Measurements from ENCODE around the gene SACM1L. TPM values are rescaled to one million over a fixed set of nuclear protein-coding genes. Genes with fewer than 3 reads are reported as not detected.
"Not testable (repeated sequence)": the region's sequence is repeated elsewhere in the genome, so short reads cannot be mapped to it uniquely, and the experiment has no call there.

Gene SACM1L
- total RNA-seq, 1 experiment from 2014 or later: 25.2 TPM

DNA sequence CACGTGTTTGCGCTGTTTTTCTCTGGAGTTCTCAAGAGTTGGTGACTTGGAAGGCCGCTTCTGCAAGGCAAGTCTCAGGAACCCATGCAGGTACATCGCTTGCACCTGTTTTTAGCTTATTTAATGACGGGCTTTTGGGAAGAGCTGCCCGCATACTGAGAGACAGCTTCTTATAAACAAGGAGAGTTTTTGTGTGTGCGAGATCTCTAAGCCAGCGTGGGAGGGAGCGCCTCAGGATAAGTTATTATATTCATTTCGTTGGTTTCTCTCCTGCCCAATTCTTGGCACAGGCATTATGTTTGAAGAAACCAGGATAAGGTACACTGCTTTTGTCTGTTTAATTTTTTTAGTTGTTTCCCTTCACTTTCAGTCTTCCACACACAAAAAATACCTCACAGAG is 11.4 kb upstream of the SACM1L start:
- DNase-seq (ENCODE audit: low read depth in 1 of 2, low spot score in 2 of 2): no peak
- no peak overlapping the region for H3K4me3 ChIP-seq
- H3K36me3 ChIP-seq: peaks cover 33% of the 10 kb centered on the region
- H3K9me3 ChIP-seq (replicated peaks): 0 out of 2 replicates have a peak, but pooled peaks cover 5% of the 10 kb centered on the region
- H3K27ac ChIP-seq: no peak overlapping the region
- no peaks in the 10 kb centered on the region for H3K27me3 ChIP-seq (replicated peaks)
- no peaks in the 10 kb centered on the region for H3K4me1 ChIP-seq (replicated peaks)

DNA sequence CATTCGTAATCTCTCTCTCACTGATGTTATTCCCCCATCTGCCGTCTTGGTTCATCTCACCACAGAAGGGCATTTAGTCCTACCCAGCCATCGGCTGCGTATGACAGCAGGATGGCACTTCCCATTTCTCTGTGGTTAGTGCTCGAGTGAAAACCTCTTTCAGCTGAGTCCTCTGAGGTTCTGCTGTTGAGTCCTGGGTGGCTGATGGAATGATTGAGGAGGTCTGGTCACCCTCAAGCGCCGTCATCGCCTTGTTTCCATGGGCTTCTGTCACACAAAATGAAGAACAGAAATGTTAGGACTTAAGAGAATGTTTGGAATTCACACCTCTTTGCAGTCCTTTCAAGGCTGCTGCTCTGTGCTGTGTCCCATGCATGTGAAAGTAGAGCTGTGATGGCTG is 9.4 kb upstream of the SACM1L start:
- DNase-seq (ENCODE audit: low read depth in 1 of 2, low spot score in 2 of 2): no peak
- no peak overlapping the region for H3K4me3 ChIP-seq
- no peak overlapping the region for H3K27ac ChIP-seq
- 0 out of 2 replicates have a peak, but pooled peaks cover 5% of the 10 kb centered on the region for H3K9me3 ChIP-seq (replicated peaks)
- H3K27me3 ChIP-seq (replicated peaks): no peaks in the 10 kb centered on the region
- H3K4me1 ChIP-seq (replicated peaks): no peaks in the 10 kb centered on the region
- peaks cover 24% of the 10 kb centered on the region for H3K36me3 ChIP-seq

DNA sequence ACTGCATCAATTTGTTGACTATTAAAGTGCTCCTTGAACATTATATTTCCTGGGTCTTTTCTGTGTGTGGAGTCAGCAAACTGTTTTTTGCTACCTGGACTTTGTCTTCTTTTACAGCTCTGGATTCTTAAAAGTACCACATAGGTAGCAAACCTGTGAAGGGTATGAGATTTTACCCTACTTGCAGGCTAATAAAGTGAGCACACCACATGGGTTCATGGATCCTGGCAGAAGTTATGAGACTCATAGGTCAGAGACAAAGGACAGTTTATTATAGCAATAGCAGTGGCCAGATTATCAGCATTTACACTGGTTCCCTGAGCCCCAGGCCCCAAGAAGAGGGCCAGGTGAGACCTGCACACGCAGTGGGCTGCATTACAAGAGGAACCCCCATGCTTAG is 8.0 kb upstream of the SACM1L start:
- Histone ChIP-seq H3K4me1 (replicated peaks) (no peaks in the 10 kb centered on the region), H3K27me3 (replicated peaks) (no peaks in the 10 kb centered on the region), H3K9me3 (replicated peaks) (0 out of 2 replicates have a peak, but pooled peaks cover 5% of the 10 kb centered on the region), H3K27ac (no peak overlapping the region), H3K4me3 (no peak overlapping the region), H3K36me3 (peaks cover 23% of the 10 kb centered on the region)
- no peak for DNase-seq (ENCODE audit: low read depth in 1 of 2, low spot score in 2 of 2)

DNA sequence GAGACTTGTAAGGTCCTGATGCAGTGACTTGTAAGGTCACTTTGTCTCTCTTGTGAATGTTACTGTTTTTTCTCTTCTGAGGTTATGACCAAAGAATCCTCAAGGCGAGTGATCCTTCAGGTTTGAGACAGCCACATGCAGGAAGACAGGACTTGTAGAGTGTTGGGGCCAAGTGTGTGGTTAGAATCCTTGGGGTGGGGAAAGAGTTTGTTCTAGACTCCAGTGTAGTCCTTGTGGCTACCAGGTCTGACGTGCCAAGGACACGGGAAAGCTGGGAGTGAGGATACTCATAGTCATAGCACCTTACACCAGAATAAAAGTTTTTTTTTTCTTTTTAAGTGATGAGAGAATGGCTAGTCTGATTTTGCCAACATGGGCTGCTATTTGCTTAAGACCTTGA is 7.3 kb upstream of the SACM1L start:
- Histone ChIP-seq H3K4me3 (no peak overlapping the region), H3K9me3 (replicated peaks) (0 out of 2 replicates have a peak, but pooled peaks cover 5% of the 10 kb centered on the region), H3K27me3 (replicated peaks) (no peaks in the 10 kb centered on the region), H3K4me1 (replicated peaks) (no peaks in the 10 kb centered on the region), H3K27ac (no peak overlapping the region), H3K36me3 (peaks cover 23% of the 10 kb centered on the region)
- DNase-seq (ENCODE audit: low read depth in 1 of 2, low spot score in 2 of 2): no peak

DNA sequence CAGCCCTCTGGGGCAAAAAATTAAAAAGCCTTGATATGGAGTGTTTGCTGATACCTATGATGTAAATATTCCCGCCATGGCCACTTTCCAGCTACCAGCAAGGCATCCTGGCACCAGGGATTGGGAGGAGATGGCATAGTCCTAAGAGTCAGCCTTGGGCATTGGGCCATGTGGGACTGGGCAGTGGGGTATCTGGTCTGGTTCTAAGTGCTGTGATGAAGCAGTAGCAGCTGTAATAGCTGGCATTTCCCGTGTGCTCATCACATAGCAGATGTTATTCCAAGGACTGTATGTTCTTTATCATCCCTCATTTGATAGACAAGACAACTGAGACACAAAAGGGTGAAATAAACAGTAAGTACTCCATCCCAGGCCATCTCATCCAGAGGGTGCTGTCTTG is 6.9 kb upstream of the SACM1L start:
- peaks cover 20% of the 10 kb centered on the region for H3K36me3 ChIP-seq
- no peaks in the 10 kb centered on the region for H3K27me3 ChIP-seq (replicated peaks)
- 0 out of 2 replicates have a peak, but pooled peaks cover 5% of the 10 kb centered on the region for H3K9me3 ChIP-seq (replicated peaks)
- no peak for DNase-seq (ENCODE audit: low read depth in 1 of 2, low spot score in 2 of 2)
- H3K4me3 ChIP-seq: no peak overlapping the region
- no peaks in the 10 kb centered on the region for H3K4me1 ChIP-seq (replicated peaks)
- no peak overlapping the region for H3K27ac ChIP-seq

DNA sequence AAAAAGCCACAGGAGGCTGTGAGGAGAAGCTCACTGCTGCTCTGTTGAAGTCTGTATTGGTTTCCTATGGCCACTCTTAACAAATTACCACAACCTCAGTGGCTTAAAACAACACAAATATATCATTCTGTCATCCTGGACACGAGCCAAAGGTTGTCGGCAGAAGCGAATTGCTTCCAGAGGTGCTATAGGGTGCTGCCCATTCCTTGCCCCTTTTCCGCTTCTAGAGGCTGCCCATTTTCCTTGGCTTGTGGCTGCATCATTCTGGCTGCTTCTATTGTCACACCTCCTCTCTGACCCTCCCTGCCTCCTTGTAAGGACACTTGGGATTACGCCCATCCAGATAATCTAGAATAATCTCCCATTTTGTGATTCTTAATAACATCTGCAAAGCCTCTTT is 6.4 kb upstream of the SACM1L start:
- DNase-seq (ENCODE audit: low read depth in 1 of 2, low spot score in 2 of 2): no peak
- H3K9me3 ChIP-seq (replicated peaks): 0 out of 2 replicates have a peak, but pooled peaks cover 5% of the 10 kb centered on the region
- H3K4me3 ChIP-seq: no peak overlapping the region
- H3K4me1 ChIP-seq (replicated peaks): no peaks in the 10 kb centered on the region
- H3K36me3 ChIP-seq: peaks cover 16% of the 10 kb centered on the region
- H3K27me3 ChIP-seq (replicated peaks): no peaks in the 10 kb centered on the region
- H3K27ac ChIP-seq: no peak overlapping the region

DNA sequence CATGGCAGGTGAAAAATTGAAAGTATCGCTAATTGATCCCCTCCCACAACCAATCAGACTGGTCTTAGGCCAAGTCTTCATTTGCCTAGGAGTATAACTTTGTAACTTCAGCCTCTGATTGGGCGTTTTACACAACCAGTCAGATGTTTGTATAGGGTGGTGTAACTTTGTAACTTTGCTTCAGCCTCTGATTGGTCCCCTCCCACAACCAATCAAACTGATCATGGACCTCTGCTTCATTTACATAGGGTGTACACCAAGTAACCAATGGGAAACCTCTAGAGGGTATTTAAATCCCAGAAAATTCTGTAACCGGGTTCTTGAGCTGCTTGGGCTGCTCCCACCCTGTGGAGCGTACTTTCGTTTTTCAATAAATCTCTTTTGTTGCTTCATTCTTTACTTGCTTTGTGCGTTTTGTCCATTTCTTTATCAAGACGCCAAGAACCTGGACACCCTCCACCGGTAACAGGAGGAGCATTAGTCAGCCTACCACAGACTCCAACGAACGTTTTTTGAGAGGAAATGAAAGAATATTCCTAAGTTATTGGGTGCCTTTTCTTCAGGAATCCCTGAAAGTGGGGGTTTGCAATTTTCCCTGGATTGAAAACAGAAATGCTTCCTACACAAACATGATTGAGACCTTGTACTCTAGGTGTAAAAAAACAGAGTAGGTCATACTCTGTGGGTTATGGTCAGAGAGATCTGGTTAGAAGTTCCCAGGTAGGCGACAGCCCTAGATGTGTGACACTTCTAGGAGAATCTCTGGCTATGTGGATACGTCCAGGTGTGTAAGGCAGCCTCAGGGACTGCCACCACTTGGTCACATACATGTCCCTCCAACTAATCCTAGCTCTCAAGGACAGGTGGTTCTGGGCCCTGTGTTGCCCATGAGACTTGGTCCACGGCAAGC is 5.5 kb upstream of the SACM1L start:
- Histone ChIP-seq H3K36me3 (peaks cover 7% of the 10 kb centered on the region), H3K4me1 (replicated peaks) (no peaks in the 10 kb centered on the region), H3K9me3 (replicated peaks) (0 out of 2 replicates have a peak, but pooled peaks cover 5% of the 10 kb centered on the region), H3K27me3 (replicated peaks) (no peaks in the 10 kb centered on the region), H3K27ac (no peak overlapping the region), H3K4me3 (no peak overlapping the region)
- DNase-seq (ENCODE audit: low read depth in 1 of 2, low spot score in 2 of 2): no peak

DNA sequence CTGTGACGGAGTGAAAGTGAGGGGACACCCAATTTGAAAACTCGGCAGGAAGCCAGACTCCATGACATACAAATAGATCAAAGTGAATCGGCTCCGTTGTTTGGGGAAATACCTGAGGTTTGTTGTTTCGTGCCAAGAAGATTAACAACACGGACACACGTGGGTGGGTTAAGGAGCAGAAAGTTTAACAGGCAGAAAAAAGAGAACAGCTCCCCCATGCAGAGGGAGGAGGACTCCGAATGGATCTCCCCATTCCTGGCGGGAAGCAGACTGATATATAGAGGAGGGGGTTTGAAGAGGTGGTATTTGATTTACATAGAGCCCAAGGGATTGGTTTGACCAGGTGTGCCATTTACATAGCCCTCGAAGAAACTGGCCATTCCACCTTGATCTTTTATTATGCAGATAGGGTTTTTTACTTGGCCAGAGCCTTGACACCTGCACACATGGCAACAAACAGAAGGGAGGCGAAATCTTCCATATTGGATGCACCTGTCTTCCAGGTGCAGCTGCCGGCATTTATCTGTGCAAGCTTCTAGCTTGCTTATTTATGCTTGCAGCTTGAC is 4.8 kb upstream of the SACM1L start:
- H3K9me3 ChIP-seq (replicated peaks): 0 out of 2 replicates have a peak, but pooled peaks cover 5% of the 10 kb centered on the region
- no peak overlapping the region for H3K27ac ChIP-seq
- H3K27me3 ChIP-seq (replicated peaks): no peaks in the 10 kb centered on the region
- no peak overlapping the region for H3K4me3 ChIP-seq
- no peak for DNase-seq (ENCODE audit: low read depth in 1 of 2, low spot score in 2 of 2)
- H3K36me3 ChIP-seq: peaks cover 4% of the 10 kb centered on the region
- no peaks in the 10 kb centered on the region for H3K4me1 ChIP-seq (replicated peaks)

DNA sequence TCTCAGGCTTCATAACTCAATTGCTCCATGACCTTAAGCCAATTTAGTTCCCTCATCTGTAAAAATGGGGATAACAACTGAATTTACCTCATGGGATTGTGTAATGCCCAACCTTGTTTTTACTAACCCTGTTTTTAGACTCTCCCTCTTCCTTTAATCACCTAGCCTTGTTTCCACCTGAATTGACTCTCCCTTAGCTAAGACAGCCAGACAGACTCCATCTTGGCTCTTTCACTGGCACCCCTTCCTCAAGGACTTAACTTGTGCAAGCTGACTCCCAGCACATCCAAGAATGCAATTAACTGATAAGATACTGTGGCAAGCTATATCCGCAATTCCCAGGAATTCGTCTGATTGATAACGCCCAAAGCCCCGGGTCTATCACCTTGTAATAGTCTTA is 3.5 kb upstream of the SACM1L start:
- not testable (repeated sequence) for H3K4me1 ChIP-seq (replicated peaks); H3K27me3 ChIP-seq (replicated peaks); DNase-seq (ENCODE audit: low read depth in 1 of 2, low spot score in 2 of 2); H3K9me3 ChIP-seq (replicated peaks); H3K36me3 ChIP-seq; H3K27ac ChIP-seq; H3K4me3 ChIP-seq

DNA sequence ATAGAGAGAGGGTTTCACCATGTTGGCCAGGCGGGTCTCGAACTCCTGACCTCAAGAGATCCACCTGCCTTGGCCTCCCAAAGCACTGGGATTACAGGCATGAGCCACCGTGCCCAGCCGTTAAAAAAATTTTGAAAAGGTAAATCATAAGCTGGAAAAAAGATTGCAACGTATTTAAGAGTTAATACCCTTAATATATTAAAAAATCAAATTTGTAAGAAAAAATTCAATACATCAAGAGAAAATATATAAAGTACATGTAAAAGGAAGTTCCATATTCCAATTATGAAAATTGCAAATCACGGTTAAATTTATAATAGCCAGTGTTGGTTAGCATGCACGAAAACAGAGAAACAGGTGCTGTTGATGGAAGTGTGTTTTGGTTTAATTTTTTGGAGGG is 2.3 kb upstream of the SACM1L start:
- Histone ChIP-seq H3K27ac (no peak overlapping the region), H3K36me3 (peaks cover 10% of the 10 kb centered on the region), H3K27me3 (replicated peaks) (no peaks in the 10 kb centered on the region), H3K4me3 (no peak overlapping the region), H3K9me3 (replicated peaks) (0 out of 2 replicates have a peak, but pooled peaks cover 5% of the 10 kb centered on the region), H3K4me1 (replicated peaks) (peaks cover 11% of the 10 kb centered on the region)
- DNase-seq (ENCODE audit: low read depth in 1 of 2, low spot score in 2 of 2): no peak

DNA sequence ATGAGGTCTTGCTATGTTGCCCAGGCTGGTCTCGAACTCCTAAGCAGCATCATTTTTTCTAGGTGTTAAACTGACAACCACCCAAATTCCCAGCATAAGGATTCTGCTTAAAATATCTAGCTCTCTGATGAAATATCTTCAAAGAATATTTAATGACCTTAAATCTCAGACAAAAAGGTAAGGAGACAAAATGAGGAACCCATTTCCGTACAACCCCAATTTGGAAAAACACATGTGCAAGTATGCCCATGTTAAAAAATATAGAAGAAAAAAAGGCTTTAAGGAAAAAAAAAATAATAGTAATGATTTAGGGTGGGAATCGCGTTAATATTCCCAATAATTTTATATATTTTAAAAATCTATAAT is 1.4 kb upstream of the SACM1L start:
- DNase-seq (ENCODE audit: low read depth in 1 of 2, low spot score in 2 of 2): no peak
- Histone ChIP-seq H3K4me1 (replicated peaks) (peaks cover 11% of the 10 kb centered on the region), H3K36me3 (peaks cover 18% of the 10 kb centered on the region), H3K27ac (no peak overlapping the region), H3K27me3 (replicated peaks) (no peaks in the 10 kb centered on the region), H3K9me3 (replicated peaks) (no peaks in the 10 kb centered on the region), H3K4me3 (peak overlapping the region; percentile 67; the same call in 1 of the 2 replicates)

DNA sequence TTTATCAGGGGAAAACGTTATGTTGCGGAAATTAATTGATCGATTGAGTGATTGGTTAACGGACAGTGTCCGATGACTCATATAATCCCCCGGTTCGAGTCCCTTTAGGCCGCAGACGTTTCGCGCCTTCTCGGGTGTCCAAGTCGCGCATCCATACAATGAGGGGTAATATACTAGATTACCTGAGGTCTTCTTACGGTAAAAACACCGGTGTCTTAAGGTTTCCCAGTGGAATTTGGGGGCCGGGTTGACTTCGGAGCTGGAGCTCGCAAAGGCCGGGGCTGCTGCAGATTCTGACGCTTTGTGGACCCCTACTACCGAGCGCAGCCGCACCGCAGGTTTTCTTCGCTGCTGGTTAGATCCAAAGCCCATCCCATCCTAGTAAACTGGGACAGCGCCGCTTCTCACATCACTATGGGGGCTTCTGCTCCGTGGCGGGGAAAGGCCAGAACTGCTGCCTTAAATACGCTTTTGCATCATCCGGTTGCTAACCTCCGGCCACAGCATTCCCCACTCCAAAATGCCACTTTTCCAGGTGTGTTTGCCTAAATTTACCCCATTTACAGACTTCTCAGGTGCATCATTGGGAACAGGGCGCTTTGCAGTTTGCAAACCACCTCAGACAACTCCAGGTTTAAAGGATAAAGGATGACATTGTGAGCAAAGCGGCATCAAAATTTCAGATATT is 858 bp upstream of the SACM1L start:
- Histone ChIP-seq H3K4me1 (replicated peaks) (peaks cover 11% of the 10 kb centered on the region), H3K9me3 (replicated peaks) (no peaks in the 10 kb centered on the region), H3K27me3 (replicated peaks) (no peaks in the 10 kb centered on the region), H3K27ac (no peak overlapping the region), H3K36me3 (peaks cover 23% of the 10 kb centered on the region), H3K4me3 (peak overlapping the region; percentile 67)
- peak in 1 of 2 experiments; percentile 47 for DNase-seq (ENCODE audit: low read depth in 1 of 2, low spot score in 2 of 2)

DNA sequence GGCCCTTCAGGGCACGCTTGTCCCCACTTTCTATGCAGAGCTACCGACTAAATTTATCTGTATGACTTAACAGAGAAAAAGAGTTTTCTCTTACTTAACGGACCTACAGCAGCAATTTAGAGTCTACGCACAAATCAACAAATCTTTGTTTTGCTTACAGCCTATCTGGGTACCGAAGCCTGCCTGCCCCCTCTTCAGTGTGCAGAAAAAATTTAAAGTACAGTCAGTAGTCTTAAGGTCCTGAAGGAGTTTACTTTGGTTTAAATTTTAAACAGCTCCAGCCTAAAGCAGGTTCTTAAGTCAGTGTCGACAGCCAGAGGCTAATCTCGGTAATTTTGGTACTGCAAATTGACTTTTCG is 570 bp downstream of the SACM1L start:
- Histone ChIP-seq H3K9me3 (replicated peaks) (no peaks in the 10 kb centered on the region), H3K36me3 (peaks cover 25% of the 10 kb centered on the region), H3K4me3 (peak overlapping the region; percentile 67), H3K4me1 (replicated peaks) (peaks cover 11% of the 10 kb centered on the region), H3K27me3 (replicated peaks) (no peaks in the 10 kb centered on the region), H3K27ac (peak overlapping the region; percentile 19)
- DNase-seq (ENCODE audit: low read depth in 1 of 2, low spot score in 2 of 2): no peak
